ENCODE data around the gene ZNF593. TPM values are rescaled to one million over a fixed set of nuclear protein-coding genes. Genes with fewer than 3 reads are reported as not detected.

ZNF593 gene
- total and polyA plus RNA-seq, 2 of the 13 experiments (the other 11 are each of a cell fraction or from before 2014, with no cell fraction given) = 37.3 to 55.8 TPM

DNA sequence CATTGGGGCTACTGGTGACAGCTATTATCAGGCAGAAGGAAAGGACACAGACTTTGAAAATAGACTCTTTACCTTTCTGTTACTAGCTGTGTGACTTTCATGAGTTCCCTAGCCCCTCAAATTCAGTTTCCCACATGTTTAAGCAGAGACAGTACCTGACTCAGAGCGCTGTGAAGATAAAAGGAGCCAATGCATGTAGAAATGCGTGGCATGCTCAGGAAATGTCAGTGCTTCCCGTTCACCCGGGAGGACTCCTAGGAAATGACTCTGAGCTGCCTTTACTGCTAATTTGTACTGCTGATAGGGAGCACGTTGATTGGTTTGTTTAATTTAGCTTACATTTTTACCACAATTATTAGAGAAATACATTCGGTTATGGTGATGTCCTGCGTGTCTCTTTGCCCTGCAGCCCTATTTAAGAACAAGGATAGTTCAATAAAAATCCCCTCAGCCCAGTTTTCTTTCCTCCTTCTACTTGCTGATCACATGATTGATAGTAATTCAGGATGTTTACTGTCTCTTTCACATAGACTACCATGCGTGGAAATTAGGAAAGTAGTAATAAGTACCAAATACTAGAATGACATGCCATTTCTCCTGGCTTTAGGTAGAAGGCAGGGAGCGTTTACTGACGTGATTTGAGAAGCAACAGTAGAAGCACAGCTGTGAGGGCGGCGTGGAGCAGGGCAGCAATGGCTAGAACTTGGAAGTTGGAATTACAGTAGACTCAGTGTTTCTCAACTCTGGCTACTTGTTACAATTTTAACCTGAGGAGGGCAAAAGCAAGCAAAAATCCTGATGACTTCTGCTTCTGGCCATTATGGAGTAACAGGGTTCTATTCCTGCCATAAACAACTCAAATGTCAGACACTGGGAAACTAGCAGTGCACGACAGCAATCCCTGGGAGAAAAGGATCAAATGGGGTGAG, 42.2 kb upstream of the ZNF593 start:
- WGBS (ENCODE audit: low lambda C conversion rate) = 26% methylated on average over 13 of the region's 13 CpGs
- BruUV-seq (replicated peaks) = no TSS peak
- no peak for DNase-seq (ENCODE audit: low spot score)
- no peak for FAIRE-seq
- ChIA-PET CTCF (ENCODE audit: low intra/inter-chr PET ratio, low total read pairs) (no interaction called here), POLR2A (no interaction called here)
- no peak overlapping the region for H3K27ac ChIP-seq (ENCODE audit: extremely low read length, insufficient read depth, low read length)
- peak overlapping the region; percentile 43; the same call in 1 of the 2 replicates for H3K4me2 ChIP-seq (ENCODE audit: low read depth, low read length)
- H3K27me3 ChIP-seq (ENCODE audit: control insufficient read depth in 1 of 2, insufficient read depth in 2 of 2, low read length in 2 of 2) = no peaks in the 10 kb centered on the region; a peak in 1 of 5 replicates
- H3K9me3 ChIP-seq (ENCODE audit: low read length) = no peaks in the 10 kb centered on the region
- no peak for TF ChIP-seq NFKBIZ (CRISPR knock-in tag; IDR thresholded peaks at IDR 0.05)
- TF ChIP-seq ZNF263 (CRISPR knock-in tag; IDR thresholded peaks at IDR 0.05) = peak; percentile 71
- TF ChIP-seq JUN (CRISPR knock-in tag; IDR thresholded peaks at IDR 0.05) = no peak
- TF ChIP-seq, protein P1, sequence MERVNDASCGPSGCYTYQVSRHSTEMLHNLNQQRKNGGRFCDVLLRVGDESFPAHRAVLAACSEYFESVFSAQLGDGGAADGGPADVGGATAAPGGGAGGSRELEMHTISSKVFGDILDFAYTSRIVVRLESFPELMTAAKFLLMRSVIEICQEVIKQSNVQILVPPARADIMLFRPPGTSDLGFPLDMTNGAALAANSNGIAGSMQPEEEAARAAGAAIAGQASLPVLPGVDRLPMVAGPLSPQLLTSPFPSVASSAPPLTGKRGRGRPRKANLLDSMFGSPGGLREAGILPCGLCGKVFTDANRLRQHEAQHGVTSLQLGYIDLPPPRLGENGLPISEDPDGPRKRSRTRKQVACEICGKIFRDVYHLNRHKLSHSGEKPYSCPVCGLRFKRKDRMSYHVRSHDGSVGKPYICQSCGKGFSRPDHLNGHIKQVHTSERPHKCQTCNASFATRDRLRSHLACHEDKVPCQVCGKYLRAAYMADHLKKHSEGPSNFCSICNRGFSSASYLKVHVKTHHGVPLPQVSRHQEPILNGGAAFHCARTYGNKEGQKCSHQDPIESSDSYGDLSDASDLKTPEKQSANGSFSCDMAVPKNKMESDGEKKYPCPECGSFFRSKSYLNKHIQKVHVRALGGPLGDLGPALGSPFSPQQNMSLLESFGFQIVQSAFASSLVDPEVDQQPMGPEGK (CRISPR knock-in tag; IDR thresholded peaks at IDR 0.05) = no peak
- no peak overlapping the region for H2AFZ ChIP-seq (ENCODE audit: low read length)
- H4K20me1 ChIP-seq (ENCODE audit: insufficient read depth, low read length) = no peaks in the 10 kb centered on the region
- in situ Hi-C loops (cut with HindIII; ENCODE audit: extremely low pct_ligation_motif_present, low pct_unique_long_range_greater_than_20kb) (no loop called here), intact Hi-C loops (cut with micrococcal nuclease; ENCODE audit: unreplicated experiment) (no loop called here)
- no peaks in the 10 kb centered on the region for H3K36me3 ChIP-seq (replicated peaks in 1 of 2; ENCODE audit: control insufficient read depth in 1 of 2, insufficient read depth in 2 of 2, low read length in 2 of 2)
- ATAC-seq = peak; percentile 62; the same call in 2 of the 3 replicates
- no peak overlapping the region for H3K4me3 ChIP-seq (replicated peaks in 1 of 3; ENCODE audit: insufficient read depth in 1 of 3, low read depth in 2 of 3, low read length in 3 of 3)
- no peak overlapping the region for H3K9ac ChIP-seq (ENCODE audit: insufficient read depth, low read depth, low read length)
- H3K4me1 ChIP-seq (ENCODE audit: insufficient read depth, low read length) = peaks cover 9% of the 10 kb centered on the region; the same call in 1 of the 2 replicates
- H3K79me2 ChIP-seq (ENCODE audit: insufficient read depth, low read length) = no peaks in the 10 kb centered on the region

DNA sequence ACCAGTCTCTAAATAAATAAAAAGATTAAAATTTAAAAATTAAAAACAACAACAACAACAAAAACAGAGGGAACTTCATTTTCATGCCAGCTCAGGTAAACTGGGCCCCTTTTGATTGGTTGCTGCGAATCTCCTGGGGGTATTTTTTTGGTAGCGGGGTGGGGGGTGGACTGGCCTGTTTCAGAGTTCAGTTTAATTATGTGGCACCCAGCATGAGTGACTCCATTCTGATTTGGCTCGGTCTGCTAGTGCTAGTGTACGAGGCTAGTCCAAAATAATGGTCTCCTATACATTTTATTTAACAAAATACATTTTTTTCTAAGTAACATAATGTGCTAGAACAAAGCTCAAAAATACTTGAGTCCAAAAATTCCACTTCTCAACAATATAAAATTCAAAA, 39.9 kb upstream of the ZNF593 start:
- no TSS peak for BruUV-seq (replicated peaks)
- DNase-seq (ENCODE audit: low spot score) (no peak), FAIRE-seq (no peak), ATAC-seq (no peak)
- no peaks in the 10 kb centered on the region for H3K36me3 ChIP-seq (replicated peaks in 1 of 2; ENCODE audit: control insufficient read depth in 1 of 2, insufficient read depth in 2 of 2, low read length in 2 of 2)
- no peaks in the 10 kb centered on the region for H3K27me3 ChIP-seq (ENCODE audit: control insufficient read depth in 1 of 2, insufficient read depth in 2 of 2, low read length in 2 of 2)
- H3K4me3 ChIP-seq (replicated peaks in 1 of 3; ENCODE audit: insufficient read depth in 1 of 3, low read depth in 2 of 3, low read length in 3 of 3) = no peak overlapping the region
- WGBS (ENCODE audit: low lambda C conversion rate) = 60% methylated on average over 4 of the region's 4 CpGs
- H3K4me2 ChIP-seq (ENCODE audit: low read depth, low read length) = no peak overlapping the region
- in situ Hi-C loops (cut with HindIII; ENCODE audit: extremely low pct_ligation_motif_present, low pct_unique_long_range_greater_than_20kb) = no loop called here
- POLR2A ChIA-PET = no interaction called here
- no peaks in the 10 kb centered on the region for H3K9me3 ChIP-seq (ENCODE audit: low read length)
- H3K9ac ChIP-seq (ENCODE audit: insufficient read depth, low read depth, low read length) = no peak overlapping the region
- no peaks in the 10 kb centered on the region for H4K20me1 ChIP-seq (ENCODE audit: insufficient read depth, low read length)
- H3K27ac ChIP-seq (ENCODE audit: extremely low read length, insufficient read depth, low read length) = no peak overlapping the region
- no peak overlapping the region for H2AFZ ChIP-seq (ENCODE audit: low read length)
- TF ChIP-seq ZNF782 (CRISPR knock-in tag; IDR thresholded peaks at IDR 0.05; ENCODE audit: borderline replicate concordance) (no peak), KLF11 (CRISPR knock-in tag; IDR thresholded peaks at IDR 0.05) (no peak), U2AF1 (optimal IDR thresholded peaks at IDR 0.05; ENCODE audit: low read depth, low read length) (no peak), PTBP1 (IDR thresholded peaks at IDR 0.05; ENCODE audit: low read depth, low read length, poor library complexity, severe bottlenecking) (no peak), NAIF1 (CRISPR knock-in tag; IDR thresholded peaks at IDR 0.05; ENCODE audit: borderline replicate concordance) (no peak), AGO1 (IDR thresholded peaks at IDR 0.05; ENCODE audit: low read depth, low read length, poor library complexity, severe bottlenecking) (no peak), ZSCAN9 (CRISPR knock-in tag; IDR thresholded peaks at IDR 0.05; ENCODE audit: borderline replicate concordance) (no peak), HNRNPK (IDR thresholded peaks at IDR 0.05; ENCODE audit: low read depth, low read length, poor library complexity, severe bottlenecking) (no peak), NKX3-1 (CRISPR knock-in tag; IDR thresholded peaks at IDR 0.05) (no peak), ZNF382 (CRISPR knock-in tag; IDR thresholded peaks at IDR 0.05; ENCODE audit: borderline replicate concordance) (no peak), HNRNPLL (IDR thresholded peaks at IDR 0.05; ENCODE audit: low read depth, low read length, poor library complexity, severe bottlenecking) (no peak)
- peaks cover 9% of the 10 kb centered on the region; the same call in 1 of the 2 replicates for H3K4me1 ChIP-seq (ENCODE audit: insufficient read depth, low read length)
- intact Hi-C loops (cut with micrococcal nuclease; ENCODE audit: unreplicated experiment) = no loop called here
- CTCF ChIA-PET (ENCODE audit: low intra/inter-chr PET ratio, low total read pairs) = no interaction called here
- H3K79me2 ChIP-seq (ENCODE audit: insufficient read depth, low read length) = no peaks in the 10 kb centered on the region
